Mesothelial cell of epicardium (in vitro differentiated cells): ENCODE results near the gene PIK3R6. TPM values are rescaled to one million over a fixed set of nuclear protein-coding genes. Genes with fewer than 3 reads are reported as not detected.

Experiments
- DNase-seq, 2 experiments: peaks; one replicate each; pipeline ENCODE4 v3.0.0; 2021; ENCODE audit warnings: low spot score in 2 of 2; ENCODE audit not compliant: unreplicated experiment in 2 of 2
- H3K27ac Mint-ChIP-seq: 2 replicates; pipeline ENCODE4 v1.8.0; 2021; ENCODE audit warnings: mixed read lengths
- H3K27me3 Mint-ChIP-seq: 2 replicates; pipeline ENCODE4 v1.8.0; 2021; ENCODE audit warnings: low read depth, mixed read lengths
- H3K36me3 Mint-ChIP-seq: 2 replicates; pipeline ENCODE4 v1.8.0; 2021; ENCODE audit warnings: mixed read lengths
- H3K4me1 Mint-ChIP-seq: 2 replicates; pipeline ENCODE4 v1.8.0; 2021; ENCODE audit warnings: mixed read lengths
- H3K4me3 Mint-ChIP-seq: 2 replicates; pipeline ENCODE4 v1.8.0; 2021; ENCODE audit warnings: mild to moderate bottlenecking, moderate library complexity, mixed read lengths
- H3K9me3 Mint-ChIP-seq: 2 replicates; pipeline ENCODE4 v1.8.0; 2021; ENCODE audit warnings: mixed read lengths
- CTCF ChIP-seq: fragments of 200-600 bp; sonication (generic); IDR thresholded peaks from one replicate; pipeline ENCODE4 v1.5.0; 2021; ENCODE audit warnings: antibody characterized with exemption; ENCODE audit not compliant: unreplicated experiment
- total RNA-seq: library from RNA; stranded (reverse); gene quantifications from 3 replicates; pipeline ENCODE4 v1.2.1, GENCODE V29; 2021

The PIK3R6 gene
- total RNA-seq, 1 donor from 2014 or later: not detected

GRCh38 chr17:8788998-8789397 is 78.5 kb downstream of the PIK3R6 start:
- no peaks in the 10 kb centered on the region for H3K4me1 Mint-ChIP-seq
- H3K4me3 Mint-ChIP-seq: no peak overlapping the region
- H3K27ac Mint-ChIP-seq: no peak overlapping the region
- no peak for TF ChIP-seq CTCF
- peaks cover 3% of the 10 kb centered on the region for H3K36me3 Mint-ChIP-seq
- H3K9me3 Mint-ChIP-seq: peaks cover 8% of the 10 kb centered on the region
- H3K27me3 Mint-ChIP-seq: no peaks in the 10 kb centered on the region
- no peak for DNase-seq

GRCh38 chr17:8785547-8786413 is 81.7 kb downstream of the PIK3R6 start:
- no peak overlapping the region for H3K4me3 Mint-ChIP-seq
- peaks cover 11% of the 10 kb centered on the region for H3K4me1 Mint-ChIP-seq
- H3K36me3 Mint-ChIP-seq: peaks cover 4% of the 10 kb centered on the region
- H3K27ac Mint-ChIP-seq: no peak overlapping the region
- DNase-seq: peak; percentile 54 to 91
- H3K27me3 Mint-ChIP-seq: no peaks in the 10 kb centered on the region
- TF ChIP-seq CTCF: peak; percentile 93
- peaks cover 6% of the 10 kb centered on the region for H3K9me3 Mint-ChIP-seq

- Mint-ChIP-seq H3K27ac (peak overlapping the region; percentile 68), H3K27me3 (no peaks in the 10 kb centered on the region), H3K9me3 (peaks cover 25% of the 10 kb centered on the region), H3K36me3 (peaks cover 4% of the 10 kb centered on the region), H3K4me3 (no peak overlapping the region), H3K4me1 (peaks cover 11% of the 10 kb centered on the region)
- no peak for DNase-seq
- no peak for TF ChIP-seq CTCF
Observed at GRCh38 chr17:8782176-8782575, 85.3 kb downstream of the PIK3R6 start.

GRCh38 chr17:8781776-8782175 is 85.7 kb downstream of the PIK3R6 start:
- Mint-ChIP-seq H3K36me3 (peaks cover 4% of the 10 kb centered on the region), H3K27ac (peak overlapping the region; percentile 68), H3K4me3 (no peak overlapping the region), H3K27me3 (no peaks in the 10 kb centered on the region), H3K9me3 (peaks cover 27% of the 10 kb centered on the region), H3K4me1 (peaks cover 11% of the 10 kb centered on the region)
- DNase-seq: no peak
- no peak for TF ChIP-seq CTCF

GRCh38 chr17:8776881-8777280 is 90.6 kb downstream of the PIK3R6 start:
- no peak for TF ChIP-seq CTCF
- H3K4me1 Mint-ChIP-seq: peaks cover 17% of the 10 kb centered on the region
- no peak for DNase-seq
- peak overlapping the region; percentile 43 for H3K27ac Mint-ChIP-seq
- H3K4me3 Mint-ChIP-seq: no peak overlapping the region
- H3K36me3 Mint-ChIP-seq: peaks cover 2% of the 10 kb centered on the region
- H3K9me3 Mint-ChIP-seq: peaks cover 40% of the 10 kb centered on the region
- H3K27me3 Mint-ChIP-seq: no peaks in the 10 kb centered on the region
